Osteoblast (primary cell): Measurements from ENCODE around the gene KCNK13. TPM values are rescaled to one million over a fixed set of nuclear protein-coding genes. Genes with fewer than 3 reads are reported as not detected.

ENCODE experiments used
- DNase-seq: peaks from one replicate; pipeline ENCODE4 v3.0.0; 2011; ENCODE audit warnings: low spot score, mixed read lengths; ENCODE audit not compliant: insufficient read length; ENCODE audit errors: missing footprints
- H2AFZ ChIP-seq: 2 replicates; pipeline ENCODE4 v1.6.0; 2011; ENCODE audit warnings: mild to moderate bottlenecking, low read length
- H3K27ac ChIP-seq: 2 replicates; pipeline ENCODE4 v1.5.1; 2011; ENCODE audit warnings: mild to moderate bottlenecking, low read depth, low read length, moderate library complexity
- H3K27me3 ChIP-seq: 2 replicates; pipeline ENCODE4 v1.6.0; 2012; ENCODE audit warnings: mild to moderate bottlenecking, control low read depth, inconsistent platforms, low read length, moderate library complexity; ENCODE audit not compliant: insufficient read depth
- H3K36me3 ChIP-seq: 2 replicates; pipeline ENCODE4 v1.5.1; 2011; ENCODE audit warnings: mild to moderate bottlenecking, low read length, control low read depth, moderate library complexity; ENCODE audit not compliant: insufficient read depth
- H3K4me1 ChIP-seq: 2 replicates; pipeline ENCODE4 v1.5.1; 2011; ENCODE audit warnings: mild to moderate bottlenecking, low read length, control low read depth, moderate library complexity; ENCODE audit not compliant: insufficient read depth
- H3K4me2 ChIP-seq: 2 replicates; pipeline ENCODE4 v1.6.0; 2011; ENCODE audit warnings: mild to moderate bottlenecking, low read length; ENCODE audit not compliant: insufficient read depth
- H3K4me3 ChIP-seq: fragments of 200-600 bp; sonication (generic); 3 replicates; pipeline ENCODE4 v1.5.1; 2012; ENCODE audit warnings: mild to moderate bottlenecking, low read length, inconsistent platforms; ENCODE audit not compliant: insufficient read depth
- H3K79me2 ChIP-seq: 2 replicates; pipeline ENCODE4 v1.6.0; 2012; ENCODE audit warnings: mild to moderate bottlenecking, low read length, control low read depth, inconsistent platforms; ENCODE audit not compliant: insufficient read depth
- H3K9me3 ChIP-seq: 2 replicates; pipeline ENCODE4 v1.5.1; 2011; ENCODE audit warnings: low read depth, low read length, control low read depth
- H4K20me1 ChIP-seq: 2 replicates; pipeline ENCODE4 v1.6.0; 2012; ENCODE audit warnings: mild to moderate bottlenecking, low read length, control low read depth; ENCODE audit not compliant: insufficient read depth
- CTCF ChIP-seq: IDR thresholded peaks from 2 replicates; pipeline ENCODE4 v1.5.1; 2011; ENCODE audit warnings: mild to moderate bottlenecking, low read depth, low read length, moderate library complexity; ENCODE audit errors: extremely low read depth
- total RNA-seq: library from RNA; depleted of rRNA; stranded (reverse); fragments of >200 nt; gene quantifications from 2 replicates; pipeline ENCODE4 v1.2.3, GENCODE V29; 2012

Gene KCNK13
- total RNA-seq, 1 donor: not detected

GRCh38 chr14:90159146-90159545 is 97.4 kb downstream of the KCNK13 start:
- H3K79me2 ChIP-seq: no peaks in the 10 kb centered on the region
- TF ChIP-seq CTCF: no peak
- no peaks in the 10 kb centered on the region for H3K4me1 ChIP-seq
- H3K4me2 ChIP-seq: no peak overlapping the region
- no peak overlapping the region for H2AFZ ChIP-seq
- H3K36me3 ChIP-seq: no peaks in the 10 kb centered on the region
- DNase-seq: no peak
- H3K9me3 ChIP-seq: no peaks in the 10 kb centered on the region
- H4K20me1 ChIP-seq: no peaks in the 10 kb centered on the region
- peaks cover 6% of the 10 kb centered on the region for H3K27me3 ChIP-seq
- no peak overlapping the region for H3K27ac ChIP-seq
- H3K4me3 ChIP-seq: no peak overlapping the region

- Histone ChIP-seq H3K4me1 (no peaks in the 10 kb centered on the region), H3K36me3 (no peaks in the 10 kb centered on the region), H4K20me1 (no peaks in the 10 kb centered on the region), H3K4me2 (no peak overlapping the region), H3K9me3 (no peaks in the 10 kb centered on the region), H3K79me2 (no peaks in the 10 kb centered on the region), H3K27ac (no peak overlapping the region), H2AFZ (no peak overlapping the region), H3K27me3 (peaks cover 6% of the 10 kb centered on the region), H3K4me3 (no peak overlapping the region)
- no peak for TF ChIP-seq CTCF
- DNase-seq: no peak
Measured at GRCh38 chr14:90159688-90160087, 97.9 kb downstream of the KCNK13 start.

GRCh38 chr14:90161129-90161528 is 99.3 kb downstream of the KCNK13 start:
- H4K20me1 ChIP-seq: no peaks in the 10 kb centered on the region
- H3K27ac ChIP-seq: no peak overlapping the region
- no peaks in the 10 kb centered on the region for H3K79me2 ChIP-seq
- H3K4me3 ChIP-seq: no peak overlapping the region
- TF ChIP-seq CTCF: no peak
- no peaks in the 10 kb centered on the region for H3K36me3 ChIP-seq
- DNase-seq: no peak
- no peaks in the 10 kb centered on the region for H3K9me3 ChIP-seq
- H3K27me3 ChIP-seq: peaks cover 6% of the 10 kb centered on the region
- H2AFZ ChIP-seq: no peak overlapping the region
- no peaks in the 10 kb centered on the region for H3K4me1 ChIP-seq
- H3K4me2 ChIP-seq: no peak overlapping the region

- H3K79me2 ChIP-seq: no peaks in the 10 kb centered on the region
- no peak for TF ChIP-seq CTCF
- peak; percentile 75 for DNase-seq
- H3K4me1 ChIP-seq: peaks cover 3% of the 10 kb centered on the region
- H2AFZ ChIP-seq: no peak overlapping the region
- H4K20me1 ChIP-seq: no peaks in the 10 kb centered on the region
- H3K27me3 ChIP-seq: peaks cover 17% of the 10 kb centered on the region
- no peak overlapping the region for H3K4me2 ChIP-seq
- H3K27ac ChIP-seq: no peak overlapping the region
- H3K9me3 ChIP-seq: no peaks in the 10 kb centered on the region
- no peak overlapping the region for H3K4me3 ChIP-seq
- no peaks in the 10 kb centered on the region for H3K36me3 ChIP-seq
Measured at GRCh38 chr14:90168425-90169105, 106.8 kb downstream of the KCNK13 start.
